Left kidney (tissue), 2 donors: ENCODE measurements around the gene PAFAH1B2. TPM values are rescaled to one million over a fixed set of nuclear protein-coding genes. Genes with fewer than 3 reads are reported as not detected.
"Not testable (repeated sequence)": the region's sequence is repeated elsewhere in the genome, so short reads cannot be mapped to it uniquely, and the experiment has no call there.

Source experiments
- DNase-seq: peaks from one replicate; pipeline ENCODE4 v3.0.0-alpha.2; 2013
- polyA plus RNA-seq: library from polyadenylated mRNA; unstranded; fragments of 120-200 nt; gene quantifications from one replicate; pipeline ENCODE4 v1.2.1, GENCODE V29; 2013; ENCODE audit not compliant: insufficient read length

PAFAH1B2 gene
- polyA plus RNA-seq, 1 donor, result 83.9 TPM

GRCh38 chr11:117201658-117202305, 57.7 kb downstream of the PAFAH1B2 start:
- DNase-seq, result no peak

DNA sequence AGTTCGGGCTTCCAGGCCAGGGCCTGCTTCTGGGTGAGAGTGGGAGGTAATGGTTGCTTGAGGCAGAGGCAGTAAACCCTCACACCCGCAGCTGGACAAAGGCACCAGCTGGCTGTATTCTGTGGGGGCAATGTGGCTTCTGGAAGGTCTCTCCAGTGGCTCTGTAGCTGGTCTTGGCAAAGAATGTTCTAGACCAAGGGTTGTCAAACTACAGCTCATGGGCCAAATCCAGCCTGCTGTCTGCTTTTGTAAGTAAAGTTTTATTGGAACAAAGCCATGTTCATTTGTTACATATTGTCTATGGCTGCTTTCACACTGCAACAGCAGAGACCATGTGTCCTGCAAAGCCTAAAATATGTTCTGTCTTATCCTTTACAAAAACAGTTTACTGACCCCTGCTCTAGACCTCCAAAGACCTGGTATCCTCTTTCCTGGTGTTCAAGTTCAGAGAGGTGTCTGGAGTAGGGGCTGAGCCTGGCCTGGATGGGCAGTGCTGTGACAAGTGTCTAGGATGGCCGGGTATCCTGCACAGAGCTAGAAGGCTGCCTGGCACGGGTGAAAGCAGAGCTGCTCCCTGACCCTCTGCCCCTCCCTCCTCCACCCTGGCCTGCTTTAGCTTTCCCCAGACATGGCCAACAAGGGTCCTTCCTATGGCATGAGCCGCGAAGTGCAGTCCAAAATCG, 58.4 kb downstream of the PAFAH1B2 start:
- DNase-seq, result no peak

DNA sequence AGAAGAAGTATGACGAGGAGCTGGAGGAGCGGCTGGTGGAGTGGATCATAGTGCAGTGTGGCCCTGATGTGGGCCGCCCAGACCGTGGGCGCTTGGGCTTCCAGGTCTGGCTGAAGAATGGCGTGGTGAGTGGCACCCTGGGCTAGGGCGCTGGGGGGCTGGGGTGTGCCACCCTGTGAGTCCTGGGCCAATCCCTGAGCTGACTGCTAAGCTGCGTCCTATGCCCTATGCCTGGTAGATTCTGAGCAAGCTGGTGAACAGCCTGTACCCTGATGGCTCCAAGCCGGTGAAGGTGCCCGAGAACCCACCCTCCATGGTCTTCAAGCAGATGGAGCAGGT, 59.0 kb downstream of the PAFAH1B2 start:
- DNase-seq, result no peak

- no peak for DNase-seq
Observed at GRCh38 chr11:117204283-117205080, 60.4 kb downstream of the PAFAH1B2 start.

DNA sequence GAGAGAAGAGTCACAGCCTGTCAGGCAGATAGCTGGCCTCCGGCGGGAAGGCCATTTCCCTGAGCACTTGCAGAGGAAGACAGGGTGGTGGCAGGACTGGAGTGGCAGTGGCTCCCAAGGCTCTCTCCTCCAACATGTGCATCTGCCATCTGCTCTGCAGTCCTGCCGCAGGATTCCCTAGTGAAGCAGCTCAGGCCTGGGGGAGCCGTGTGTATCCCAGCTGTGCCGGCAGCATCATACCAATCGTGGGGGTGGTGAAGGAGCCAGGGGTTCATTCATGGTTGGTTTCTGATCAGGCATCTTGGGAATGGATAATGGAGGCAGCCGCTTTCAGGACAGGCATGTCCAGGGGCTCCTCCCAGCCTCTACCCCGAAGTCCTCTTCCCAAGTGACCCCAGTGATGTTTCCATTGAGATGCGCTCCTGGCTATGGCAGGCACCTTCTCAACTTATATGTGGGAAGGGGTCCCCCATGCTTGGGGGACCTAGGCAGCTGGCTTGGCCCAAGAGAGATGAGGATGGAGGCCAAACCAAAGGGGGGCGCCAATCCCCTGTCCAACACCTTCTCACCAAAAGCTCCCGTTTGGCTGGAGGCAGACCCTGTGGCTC, 61.2 kb downstream of the PAFAH1B2 start:
- DNase-seq, result no peak

DNA sequence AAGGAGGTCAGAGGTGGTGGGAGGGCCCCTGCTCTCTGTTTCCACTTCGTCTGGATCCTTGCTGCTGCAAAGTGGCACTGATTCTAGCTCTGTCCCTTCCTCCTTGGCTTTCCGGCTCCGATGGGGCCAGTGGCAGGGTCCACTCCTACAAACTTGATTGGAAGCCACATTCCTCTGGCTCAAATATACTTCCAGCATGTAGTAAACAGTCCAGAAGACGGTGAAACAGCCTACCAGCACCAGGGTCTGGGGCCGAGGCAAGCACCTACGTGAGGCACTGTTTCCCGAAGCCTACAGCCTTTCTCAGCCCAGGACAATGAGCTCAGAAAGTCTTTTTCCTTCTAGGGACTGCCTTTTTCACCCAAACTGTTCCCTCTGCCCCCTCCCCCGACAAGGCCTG, 62.0 kb downstream of the PAFAH1B2 start:
- DNase-seq, result not testable (repeated sequence)

DNA sequence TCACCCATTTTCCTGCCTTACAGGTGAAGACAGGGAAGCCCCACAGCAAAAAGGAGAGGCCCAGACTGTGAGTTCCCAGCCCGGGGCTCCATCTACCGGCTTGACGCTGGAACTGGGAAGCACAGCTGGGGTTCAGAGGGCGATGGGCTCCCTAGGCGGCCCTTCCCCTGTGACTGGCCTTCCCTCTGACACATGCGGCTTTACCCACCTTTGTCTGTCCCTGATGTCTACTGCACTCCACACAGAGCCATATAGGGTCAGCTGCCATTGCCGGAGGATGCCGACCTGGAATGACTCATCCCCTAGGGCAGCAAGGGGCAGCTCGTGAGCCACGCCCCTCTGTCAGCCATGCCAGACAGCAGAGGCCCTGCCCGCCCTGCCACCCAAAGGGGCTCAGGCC, 62.8 kb downstream of the PAFAH1B2 start:
- DNase-seq, result not testable (repeated sequence)

GRCh38 chr11:117207481-117207880, 63.4 kb downstream of the PAFAH1B2 start:
- not testable (repeated sequence) for DNase-seq

- DNase-seq, result not testable (repeated sequence)
Observed at GRCh38 chr11:117208710-117209109, 64.6 kb downstream of the PAFAH1B2 start.

DNA sequence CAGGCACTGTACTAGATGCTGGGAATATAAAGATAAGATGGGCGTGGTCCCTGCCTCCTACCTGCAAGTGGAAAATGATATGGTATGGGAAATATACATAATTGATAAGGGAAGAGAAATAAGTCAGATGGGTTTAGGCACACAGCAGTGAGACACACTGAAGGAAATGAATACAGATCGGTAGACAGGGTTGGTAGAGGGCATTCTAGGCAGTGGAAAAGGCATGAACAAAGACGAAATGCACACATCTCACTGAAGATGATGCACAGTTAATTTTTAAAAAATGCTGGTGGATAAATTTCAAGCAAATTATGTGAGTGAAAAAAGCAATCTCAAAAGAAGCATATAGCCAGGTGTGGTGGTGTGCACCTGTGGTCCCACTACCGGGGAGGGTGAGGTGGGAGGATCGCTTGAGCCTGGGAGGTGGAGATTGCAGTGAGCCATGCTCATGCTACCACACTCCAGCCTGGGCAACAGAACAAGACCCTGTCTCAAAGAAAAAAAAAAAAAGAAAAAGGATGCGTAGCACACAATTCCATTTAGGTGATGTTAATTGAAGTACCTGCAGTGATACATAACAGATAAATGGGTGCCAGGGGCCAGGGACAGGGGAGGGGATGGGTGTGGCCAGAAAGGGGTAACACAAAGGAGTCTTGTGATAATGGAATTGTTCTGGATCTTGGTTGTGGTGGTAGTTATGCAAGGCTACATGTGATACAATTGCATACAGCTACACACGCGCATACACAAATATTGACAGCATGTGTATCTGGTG, 65.5 kb downstream of the PAFAH1B2 start:
- DNase-seq, result not testable (repeated sequence)

DNA sequence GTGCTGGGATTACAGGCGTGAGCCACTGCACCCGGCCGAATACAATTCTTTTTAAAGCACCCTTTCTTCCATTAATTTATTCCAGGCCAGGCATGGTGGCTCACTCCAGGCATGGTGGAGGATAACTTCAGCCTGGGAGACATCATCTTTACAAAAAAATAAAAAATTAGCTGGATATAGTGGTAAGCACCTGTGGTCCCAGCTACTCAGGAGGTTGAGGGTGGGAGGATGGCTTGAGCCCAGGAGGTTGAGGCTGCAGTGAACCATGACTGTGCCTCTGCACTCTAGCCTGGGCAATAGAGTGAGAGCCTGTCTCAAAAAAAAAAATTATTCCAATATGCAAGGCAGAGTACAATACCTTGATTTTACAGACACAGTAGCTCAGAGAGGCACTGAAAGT, 66.5 kb downstream of the PAFAH1B2 start:
- DNase-seq, result no peak

DNA sequence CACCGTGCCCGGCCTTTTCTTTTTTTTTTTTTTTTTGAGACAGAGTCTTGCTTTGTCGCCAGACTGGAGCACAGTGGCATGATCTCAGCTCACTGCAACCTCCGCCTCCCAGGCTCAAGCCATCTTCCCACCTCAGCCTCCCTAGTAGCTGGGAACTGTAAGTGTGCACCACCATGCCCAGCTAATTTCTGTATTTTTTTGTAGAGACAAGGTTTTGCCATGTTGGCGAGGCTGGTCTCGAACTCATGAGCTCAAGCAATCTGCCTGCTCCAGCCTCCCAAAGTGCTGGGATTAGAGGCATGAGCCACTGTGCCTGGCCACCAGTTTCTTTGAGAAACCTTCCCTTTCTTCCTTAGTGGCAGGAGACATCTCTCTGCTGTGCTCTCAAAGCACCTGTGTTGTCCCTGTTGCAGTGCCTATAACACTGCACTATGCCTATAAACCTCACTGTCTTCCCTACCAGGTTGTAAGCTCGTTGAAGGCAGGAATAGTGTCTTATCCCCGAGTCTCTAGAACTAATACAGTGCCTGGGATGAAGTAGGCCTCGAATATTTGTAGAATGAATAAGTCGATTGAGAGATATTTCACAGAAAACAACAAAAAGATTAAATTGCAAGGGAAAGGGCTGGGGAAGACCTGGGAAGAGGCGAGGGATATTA, 68.7 kb downstream of the PAFAH1B2 start:
- DNase-seq, result no peak

GRCh38 chr11:117214404-117215110, 70.5 kb downstream of the PAFAH1B2 start:
- DNase-seq, result no peak

GRCh38 chr11:117217141-117218084, 73.3 kb downstream of the PAFAH1B2 start:
- no peak for DNase-seq

DNA sequence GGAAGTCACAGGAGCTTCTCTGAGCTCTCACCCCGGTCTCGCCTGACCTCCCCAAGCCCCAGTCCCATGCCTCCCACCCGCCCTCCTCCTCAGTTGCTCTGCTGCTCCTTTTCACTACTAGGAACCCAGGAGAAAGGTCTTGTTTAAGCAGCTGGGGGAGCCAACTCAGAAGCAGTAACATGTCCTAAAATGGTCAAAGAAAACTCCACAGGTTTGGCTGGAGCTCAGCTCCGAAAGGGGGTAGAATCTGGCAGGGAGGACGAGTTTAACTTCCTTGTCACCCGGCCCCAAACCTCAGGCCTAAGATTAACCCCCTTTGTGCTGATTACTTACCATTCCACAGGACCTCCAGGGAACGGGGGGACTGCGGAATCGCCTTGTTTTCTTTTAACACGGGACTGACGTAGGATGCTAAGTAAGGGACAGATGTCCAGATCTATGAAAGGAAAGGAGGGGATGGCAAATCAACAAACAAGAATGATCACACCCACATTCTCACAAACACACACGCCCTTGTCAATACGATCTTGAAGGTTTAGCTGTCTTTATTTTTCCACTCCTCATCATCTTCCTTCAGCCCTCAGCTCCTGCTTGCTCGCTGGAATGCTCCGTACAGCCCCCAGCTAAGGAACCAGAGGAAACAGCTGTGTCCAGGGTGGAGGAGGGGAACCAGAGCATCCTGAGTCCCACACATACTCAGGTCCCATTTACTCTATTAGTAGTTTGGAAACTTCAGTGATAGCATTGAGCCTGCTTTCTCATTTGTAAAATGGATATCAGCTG, 74.2 kb downstream of the PAFAH1B2 start:
- no peak for DNase-seq

DNA sequence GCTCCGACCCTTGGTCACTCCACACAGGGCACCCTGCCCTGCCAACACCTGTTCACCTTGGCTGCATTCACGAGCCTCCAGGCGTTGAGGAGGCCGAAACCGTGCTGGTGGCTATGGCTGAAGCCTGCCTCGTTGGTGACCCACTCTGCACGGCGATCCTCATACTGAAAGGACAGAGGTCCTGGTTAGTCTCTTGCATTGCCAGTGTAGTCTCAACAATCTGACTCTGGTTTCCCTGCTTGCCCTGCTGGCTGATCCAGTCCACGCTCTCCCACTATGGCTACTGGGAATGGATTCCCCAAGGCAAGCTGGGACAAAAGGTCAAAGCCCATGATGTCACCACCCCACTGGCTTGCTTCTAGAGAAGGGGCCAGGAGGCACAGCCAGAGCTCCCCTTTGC, 74.9 kb downstream of the PAFAH1B2 start:
- no peak for DNase-seq

DNA sequence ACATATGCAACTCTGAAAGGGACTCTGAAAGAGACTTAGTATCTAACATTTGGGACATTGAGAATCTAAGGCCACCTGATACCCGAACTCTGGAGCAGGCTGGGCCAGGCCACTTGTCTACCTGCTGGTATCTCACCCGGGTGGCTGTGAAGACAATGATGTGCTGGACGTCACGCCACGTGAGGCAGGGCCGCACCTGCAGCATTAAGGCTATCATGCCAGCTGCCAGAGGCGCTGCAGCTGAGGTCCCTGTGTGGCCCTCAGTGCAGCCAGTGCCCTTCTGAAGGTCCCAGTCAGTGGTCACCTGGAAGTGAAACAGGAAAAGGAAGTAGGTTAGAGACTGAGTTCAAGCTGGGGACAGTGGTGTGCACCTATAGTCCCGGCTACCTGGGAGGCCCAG, 75.4 kb downstream of the PAFAH1B2 start:
- DNase-seq, result no peak

- no peak for DNase-seq
Observed at GRCh38 chr11:117219995-117220394, 75.9 kb downstream of the PAFAH1B2 start.

DNA sequence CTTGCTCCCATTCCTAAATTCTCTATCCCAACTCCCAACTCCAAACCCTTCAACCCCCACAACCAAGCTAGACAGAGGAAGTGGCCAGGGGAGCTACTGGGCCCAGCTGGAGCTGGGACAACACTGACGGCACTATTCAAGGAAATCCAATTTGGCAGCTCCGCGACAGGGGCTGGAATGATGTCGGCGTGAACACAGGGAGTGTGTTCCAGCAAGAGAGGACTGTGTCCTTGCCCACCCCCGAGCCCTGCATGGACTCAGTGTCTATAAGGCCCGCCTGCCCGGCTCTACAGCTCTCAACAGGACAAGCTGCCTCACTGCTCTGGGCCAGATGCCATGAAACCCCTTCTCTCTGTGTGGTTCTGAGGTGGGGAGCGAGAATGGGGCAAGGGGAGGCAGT, 76.5 kb downstream of the PAFAH1B2 start:
- no peak for DNase-seq
